ENCODE data around the gene GEMIN4.

The GEMIN4 gene

DNA sequence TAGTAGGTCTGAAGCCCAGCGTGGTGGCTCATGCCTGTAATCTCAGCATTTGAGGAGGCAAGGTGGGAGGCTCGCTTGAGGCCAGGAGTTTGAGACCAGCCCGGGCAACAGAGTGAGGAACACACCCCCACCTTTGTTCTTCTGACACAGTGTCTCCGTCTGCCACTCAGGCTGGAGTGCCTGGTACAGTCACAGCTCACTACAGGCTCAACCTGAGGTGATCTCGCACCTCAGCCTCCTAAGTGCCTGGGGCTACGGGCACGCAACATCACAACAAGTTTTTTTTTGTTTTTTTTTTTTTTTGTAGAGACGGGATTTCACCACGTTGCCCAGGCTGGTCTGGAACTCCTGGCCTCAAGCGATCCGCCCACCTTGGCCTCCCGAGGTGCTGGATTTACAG lies 26.3 kb downstream of the GEMIN4 start:
- Histone ChIP-seq H3K36me3 (ENCODE audit: insufficient read depth, low read length) (no peaks in the 10 kb centered on the region), H2AFZ (ENCODE audit: low read length, unreplicated experiment) (no peak overlapping the region), H3K4me1 (ENCODE audit: control insufficient read depth, insufficient read depth, low read length, unreplicated experiment) (no peaks in the 10 kb centered on the region), H3K27me3 (ENCODE audit: insufficient read depth, low read length) (no peaks in the 10 kb centered on the region), H3K79me2 (ENCODE audit: control insufficient read depth, insufficient read depth, low read length, unreplicated experiment) (no peaks in the 10 kb centered on the region), H3K4me3 (ENCODE audit: low read depth, low read length) (no peak overlapping the region), H3K27ac (ENCODE audit: low read depth, low read length) (no peak overlapping the region)

DNA sequence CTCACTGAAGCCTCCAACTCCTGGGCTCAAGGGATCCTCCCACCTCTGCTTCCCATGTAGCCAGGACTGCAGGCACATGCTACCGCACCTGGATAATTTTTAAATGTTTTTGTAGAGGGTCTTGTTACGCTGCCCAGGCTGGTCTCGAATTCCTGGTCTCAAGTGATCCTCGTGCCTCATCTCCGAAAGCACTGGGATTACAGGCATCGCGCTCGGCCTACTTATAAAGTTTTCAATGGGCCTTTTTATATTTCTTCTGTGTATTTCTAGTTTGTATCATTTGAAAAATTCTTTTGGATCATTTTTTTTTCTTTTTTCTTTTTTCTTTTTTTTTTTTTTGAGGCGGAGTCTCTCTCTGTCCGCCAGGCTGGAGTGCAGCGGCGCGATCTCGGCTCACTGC lies 27.0 kb downstream of the GEMIN4 start:
- no peak overlapping the region for H2AFZ ChIP-seq (ENCODE audit: low read length, unreplicated experiment)
- H3K36me3 ChIP-seq (ENCODE audit: insufficient read depth, low read length) = no peaks in the 10 kb centered on the region
- no peak overlapping the region for H3K27ac ChIP-seq (ENCODE audit: low read depth, low read length)
- H3K4me1 ChIP-seq (ENCODE audit: control insufficient read depth, insufficient read depth, low read length, unreplicated experiment) = no peaks in the 10 kb centered on the region
- no peaks in the 10 kb centered on the region for H3K79me2 ChIP-seq (ENCODE audit: control insufficient read depth, insufficient read depth, low read length, unreplicated experiment)
- no peaks in the 10 kb centered on the region for H3K27me3 ChIP-seq (ENCODE audit: insufficient read depth, low read length)
- H3K4me3 ChIP-seq (ENCODE audit: low read depth, low read length) = no peak overlapping the region

DNA sequence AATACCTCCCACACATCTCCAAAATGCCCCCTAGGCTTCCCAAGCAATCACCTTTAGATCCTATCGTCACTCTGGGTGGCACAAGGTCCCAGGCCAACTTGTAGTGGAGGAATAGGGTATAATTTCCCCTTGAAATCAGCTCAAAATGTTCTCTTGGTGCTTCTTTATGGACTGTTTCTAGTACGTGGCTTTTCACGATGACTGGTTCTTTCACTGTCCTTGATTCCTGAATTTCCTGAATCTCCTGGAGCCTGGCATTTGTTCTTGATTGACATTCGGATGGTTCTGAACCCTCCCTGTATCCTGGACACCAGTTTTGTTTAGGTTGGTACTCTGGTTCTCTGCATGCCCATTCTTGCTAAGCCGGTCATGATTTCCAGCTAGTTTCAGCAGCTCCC lies 30.5 kb downstream of the GEMIN4 start:
- Histone ChIP-seq H3K27ac (ENCODE audit: low read depth, low read length) (no peak overlapping the region), H3K4me3 (ENCODE audit: low read depth, low read length) (no peak overlapping the region), H3K36me3 (ENCODE audit: insufficient read depth, low read length) (no peaks in the 10 kb centered on the region), H3K27me3 (ENCODE audit: insufficient read depth, low read length) (no peaks in the 10 kb centered on the region), H2AFZ (ENCODE audit: low read length, unreplicated experiment) (no peak overlapping the region), H3K79me2 (ENCODE audit: control insufficient read depth, insufficient read depth, low read length, unreplicated experiment) (no peaks in the 10 kb centered on the region), H3K4me1 (ENCODE audit: control insufficient read depth, insufficient read depth, low read length, unreplicated experiment) (peaks cover 2% of the 10 kb centered on the region)

DNA sequence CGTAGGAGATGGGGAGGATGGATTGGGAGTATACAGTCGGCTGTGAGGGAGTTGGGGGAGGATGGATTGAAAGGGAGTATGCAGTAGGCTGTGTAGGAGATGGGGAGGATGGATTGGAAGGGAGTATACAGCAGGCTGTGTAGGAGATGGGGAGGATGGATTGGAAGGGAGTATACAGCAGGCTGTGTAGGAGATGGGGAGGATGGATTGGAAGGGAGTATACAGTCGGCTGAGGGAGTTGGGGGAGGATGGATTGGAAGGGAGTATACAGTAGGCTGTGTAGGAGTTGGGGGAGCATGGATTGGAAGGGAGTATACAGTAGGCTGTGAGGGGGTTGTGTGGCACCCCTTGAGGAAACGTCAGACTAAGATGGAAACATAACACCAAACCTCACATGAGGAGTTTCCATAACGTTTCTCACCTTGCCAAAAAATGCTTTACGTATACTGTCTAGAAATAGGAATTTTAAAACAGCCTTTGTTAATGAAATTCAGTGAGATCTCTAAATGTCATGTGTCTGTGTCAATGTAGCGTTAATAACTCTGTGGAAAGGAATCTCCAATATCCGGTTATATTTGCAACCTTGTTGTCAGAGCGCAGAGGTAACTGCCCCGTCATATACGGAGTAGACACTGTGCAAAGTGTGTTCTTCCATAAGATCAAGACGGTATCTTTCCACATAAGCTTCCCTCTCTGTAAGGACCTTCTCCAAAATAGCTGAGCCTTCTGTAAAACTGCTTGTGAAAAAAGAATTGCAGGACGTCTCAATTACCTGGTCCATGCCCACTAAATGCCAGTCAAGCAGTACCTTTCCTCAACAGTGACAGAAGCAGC lies 31.1 kb downstream of the GEMIN4 start:
- Histone ChIP-seq H3K36me3 (ENCODE audit: insufficient read depth, low read length) (no peaks in the 10 kb centered on the region), H2AFZ (ENCODE audit: low read length, unreplicated experiment) (no peak overlapping the region), H3K4me1 (ENCODE audit: control insufficient read depth, insufficient read depth, low read length, unreplicated experiment) (peaks cover 6% of the 10 kb centered on the region), H3K4me3 (ENCODE audit: low read depth, low read length) (no peak overlapping the region), H3K79me2 (ENCODE audit: control insufficient read depth, insufficient read depth, low read length, unreplicated experiment) (no peaks in the 10 kb centered on the region), H3K27ac (ENCODE audit: low read depth, low read length) (no peak overlapping the region), H3K27me3 (ENCODE audit: insufficient read depth, low read length) (no peaks in the 10 kb centered on the region)

DNA sequence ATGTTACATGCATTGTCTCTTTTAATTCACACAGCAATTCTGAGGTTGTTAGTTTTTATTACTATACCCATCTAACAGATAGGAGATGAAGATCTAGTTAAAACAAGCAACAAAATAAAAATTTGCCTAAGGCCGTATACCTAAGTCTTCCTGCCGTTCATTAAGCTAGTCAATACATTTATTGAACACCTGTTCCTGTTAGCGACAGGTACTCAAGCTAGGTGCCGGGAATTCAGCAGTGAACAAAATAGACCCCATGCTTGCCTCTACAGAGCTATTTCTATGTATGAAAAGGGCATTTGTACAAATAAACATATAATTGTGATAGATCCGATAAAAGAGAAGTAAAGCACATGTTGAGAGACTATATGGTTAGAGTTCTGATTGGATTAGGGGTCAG lies 34.0 kb downstream of the GEMIN4 start:
- Histone ChIP-seq H3K27ac (ENCODE audit: low read depth, low read length) (no peak overlapping the region), H3K4me3 (ENCODE audit: low read depth, low read length) (no peak overlapping the region), H3K27me3 (ENCODE audit: insufficient read depth, low read length) (no peaks in the 10 kb centered on the region), H2AFZ (ENCODE audit: low read length, unreplicated experiment) (no peak overlapping the region), H3K79me2 (ENCODE audit: control insufficient read depth, insufficient read depth, low read length, unreplicated experiment) (peaks cover 19% of the 10 kb centered on the region), H3K36me3 (ENCODE audit: insufficient read depth, low read length) (no peaks in the 10 kb centered on the region), H3K4me1 (ENCODE audit: control insufficient read depth, insufficient read depth, low read length, unreplicated experiment) (peaks cover 13% of the 10 kb centered on the region)

DNA sequence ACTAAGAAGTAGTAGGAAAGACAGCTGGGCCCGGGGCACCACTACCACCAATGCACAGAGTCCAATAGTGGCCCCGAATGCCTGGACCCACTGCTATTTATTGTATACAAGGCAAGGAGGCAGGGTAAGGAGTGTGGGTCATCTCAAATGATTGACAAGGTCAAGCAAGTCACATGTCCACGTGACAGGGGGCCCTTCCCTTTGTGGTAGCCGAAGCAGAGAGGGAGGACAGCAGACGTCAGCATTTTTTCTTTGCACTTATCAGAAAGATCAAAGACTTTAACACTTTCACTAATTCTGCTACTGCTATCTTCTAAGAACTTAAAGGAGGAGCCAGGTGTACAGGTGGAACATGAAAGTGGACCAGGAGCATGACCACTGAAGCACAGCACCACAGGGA lies 43.9 kb downstream of the GEMIN4 start:
- peaks cover 64% of the 10 kb centered on the region for H3K79me2 ChIP-seq (ENCODE audit: control insufficient read depth, insufficient read depth, low read length, unreplicated experiment)
- no peak overlapping the region for H3K4me3 ChIP-seq (ENCODE audit: low read depth, low read length)
- H3K4me1 ChIP-seq (ENCODE audit: control insufficient read depth, insufficient read depth, low read length, unreplicated experiment) = peaks cover 17% of the 10 kb centered on the region
- no peaks in the 10 kb centered on the region for H3K36me3 ChIP-seq (ENCODE audit: insufficient read depth, low read length)
- no peaks in the 10 kb centered on the region for H3K27me3 ChIP-seq (ENCODE audit: insufficient read depth, low read length)
- H3K27ac ChIP-seq (ENCODE audit: low read depth, low read length) = no peak overlapping the region
- no peak overlapping the region for H2AFZ ChIP-seq (ENCODE audit: low read length, unreplicated experiment)

DNA sequence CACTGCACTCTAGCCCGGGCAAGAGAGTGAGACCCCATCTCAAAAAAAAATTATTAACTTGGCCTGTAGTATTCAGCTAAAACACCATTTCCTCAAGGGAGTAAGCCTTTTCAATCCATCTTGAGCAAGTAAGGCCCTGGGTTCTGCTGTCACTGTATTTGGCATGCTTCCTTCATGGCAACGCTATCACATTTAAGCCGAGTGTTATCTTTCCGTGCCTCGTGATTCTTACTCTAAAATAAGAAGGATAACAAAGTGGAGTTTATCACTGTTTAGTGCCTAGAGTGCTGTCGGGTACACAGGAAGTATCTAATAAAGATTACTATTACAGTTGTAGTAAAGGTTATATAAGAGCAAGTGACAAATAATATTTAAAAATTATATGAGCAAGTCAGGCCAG lies 46.2 kb downstream of the GEMIN4 start:
- Histone ChIP-seq H3K36me3 (ENCODE audit: insufficient read depth, low read length) (no peaks in the 10 kb centered on the region), H3K79me2 (ENCODE audit: control insufficient read depth, insufficient read depth, low read length, unreplicated experiment) (peaks cover 46% of the 10 kb centered on the region), H3K27me3 (ENCODE audit: insufficient read depth, low read length) (no peaks in the 10 kb centered on the region), H3K4me3 (ENCODE audit: low read depth, low read length) (no peak overlapping the region), H2AFZ (ENCODE audit: low read length, unreplicated experiment) (no peak overlapping the region), H3K27ac (ENCODE audit: low read depth, low read length) (no peak overlapping the region), H3K4me1 (ENCODE audit: control insufficient read depth, insufficient read depth, low read length, unreplicated experiment) (peaks cover 13% of the 10 kb centered on the region)

DNA sequence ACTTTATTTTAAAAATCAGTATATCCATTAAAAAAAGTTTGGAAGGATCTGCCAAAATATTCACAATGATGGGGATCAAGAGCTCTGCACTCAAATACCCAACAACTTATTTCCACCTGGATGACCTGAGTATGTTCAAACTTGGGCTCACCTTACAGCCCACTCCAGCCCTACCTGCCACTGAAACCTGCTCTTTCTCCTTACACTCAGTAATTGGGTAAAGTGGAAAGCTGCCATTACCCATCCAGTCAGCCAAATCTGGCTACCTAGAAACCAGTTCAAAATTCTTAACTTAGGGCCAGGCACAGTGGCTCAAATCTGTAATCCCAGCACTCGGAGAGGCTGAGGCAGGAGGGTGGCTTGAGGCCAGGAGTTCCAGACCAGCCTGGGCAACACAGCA lies 47.1 kb downstream of the GEMIN4 start:
- Histone ChIP-seq H3K4me3 (ENCODE audit: low read depth, low read length) (no peak overlapping the region), H3K36me3 (ENCODE audit: insufficient read depth, low read length) (no peaks in the 10 kb centered on the region), H3K79me2 (ENCODE audit: control insufficient read depth, insufficient read depth, low read length, unreplicated experiment) (peaks cover 43% of the 10 kb centered on the region), H3K27me3 (ENCODE audit: insufficient read depth, low read length) (no peaks in the 10 kb centered on the region), H2AFZ (ENCODE audit: low read length, unreplicated experiment) (no peak overlapping the region), H3K4me1 (ENCODE audit: control insufficient read depth, insufficient read depth, low read length, unreplicated experiment) (peaks cover 13% of the 10 kb centered on the region), H3K27ac (ENCODE audit: low read depth, low read length) (no peak overlapping the region)

DNA sequence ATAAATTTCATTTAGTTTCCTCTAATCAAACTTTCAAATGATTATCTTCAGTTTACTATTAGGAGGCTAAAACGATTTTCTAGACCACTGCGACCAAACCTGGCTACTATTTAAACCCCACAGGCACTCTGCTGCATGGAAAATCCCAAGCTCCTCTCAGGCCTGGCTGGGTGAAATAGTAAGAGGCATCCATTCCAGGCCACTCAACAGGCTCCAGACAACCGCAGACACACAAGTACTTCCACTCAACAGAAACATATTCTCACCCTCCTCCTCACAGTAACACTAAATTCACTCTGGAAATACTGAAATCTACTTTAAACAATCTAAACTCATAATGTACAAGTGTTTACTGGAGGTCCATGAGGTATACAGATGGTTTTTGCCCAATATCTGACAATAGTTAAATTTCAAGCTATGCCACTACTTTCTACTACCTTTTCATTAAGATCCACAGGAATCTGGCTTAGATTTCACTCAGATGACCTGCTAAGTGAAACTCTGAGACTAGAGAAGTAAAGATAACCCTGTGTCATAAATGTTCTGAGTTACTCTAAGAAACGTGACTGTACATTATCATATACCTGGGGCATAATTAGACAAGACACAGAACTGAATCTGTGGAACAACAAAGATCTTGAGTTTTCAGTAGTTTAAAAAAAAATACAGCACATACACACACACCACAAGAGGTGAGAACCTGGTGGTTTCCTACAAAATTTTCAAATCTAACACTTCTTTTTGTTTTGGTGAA lies 47.8 kb downstream of the GEMIN4 start:
- Histone ChIP-seq H3K4me1 (ENCODE audit: control insufficient read depth, insufficient read depth, low read length, unreplicated experiment) (peaks cover 13% of the 10 kb centered on the region), H3K36me3 (ENCODE audit: insufficient read depth, low read length) (no peaks in the 10 kb centered on the region), H2AFZ (ENCODE audit: low read length, unreplicated experiment) (no peak overlapping the region), H3K27me3 (ENCODE audit: insufficient read depth, low read length) (no peaks in the 10 kb centered on the region), H3K4me3 (ENCODE audit: low read depth, low read length) (no peak overlapping the region), H3K27ac (ENCODE audit: low read depth, low read length) (no peak overlapping the region), H3K79me2 (ENCODE audit: control insufficient read depth, insufficient read depth, low read length, unreplicated experiment) (peaks cover 46% of the 10 kb centered on the region)

DNA sequence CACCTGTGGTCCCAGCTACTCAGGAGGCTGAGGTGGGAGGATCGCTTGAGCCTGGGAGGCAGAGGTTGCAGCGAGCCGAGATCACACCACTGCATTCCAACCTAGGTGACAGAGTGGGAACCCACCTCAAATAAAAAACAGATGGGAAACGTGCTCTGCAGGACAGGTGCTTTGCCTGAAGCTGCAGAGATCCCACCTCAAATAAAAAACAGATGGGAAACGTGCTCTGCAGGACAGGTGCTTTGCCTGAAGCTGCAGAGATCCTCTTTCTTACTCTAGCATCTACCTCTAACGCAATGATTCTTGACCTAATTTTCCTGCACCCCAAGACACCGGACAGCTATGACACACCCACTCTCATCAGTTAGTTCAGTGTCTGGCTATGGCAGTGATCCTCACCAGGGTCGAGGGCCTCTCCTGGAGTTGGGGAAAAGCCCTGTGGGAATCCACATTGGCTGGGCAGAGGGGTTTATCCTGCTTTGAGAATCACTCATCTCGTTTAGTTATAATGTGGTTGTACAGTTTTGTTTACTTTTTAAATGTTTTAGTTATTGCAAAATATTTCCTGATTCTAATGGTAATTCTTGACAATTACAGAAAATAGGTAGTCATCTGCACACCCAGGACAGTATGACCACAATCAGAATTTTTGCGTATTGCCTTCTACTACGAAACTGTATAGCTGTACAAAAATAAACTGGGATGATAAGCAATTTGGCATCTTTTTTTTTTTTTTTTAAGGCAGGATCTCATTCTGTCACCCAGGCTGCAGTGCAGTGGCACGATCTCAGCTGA lies 48.8 kb downstream of the GEMIN4 start:
- no peak overlapping the region for H2AFZ ChIP-seq (ENCODE audit: low read length, unreplicated experiment)
- no peaks in the 10 kb centered on the region for H3K36me3 ChIP-seq (ENCODE audit: insufficient read depth, low read length)
- no peaks in the 10 kb centered on the region for H3K27me3 ChIP-seq (ENCODE audit: insufficient read depth, low read length)
- peaks cover 13% of the 10 kb centered on the region for H3K4me1 ChIP-seq (ENCODE audit: control insufficient read depth, insufficient read depth, low read length, unreplicated experiment)
- peaks cover 41% of the 10 kb centered on the region for H3K79me2 ChIP-seq (ENCODE audit: control insufficient read depth, insufficient read depth, low read length, unreplicated experiment)
- no peak overlapping the region for H3K4me3 ChIP-seq (ENCODE audit: low read depth, low read length)
- no peak overlapping the region for H3K27ac ChIP-seq (ENCODE audit: low read depth, low read length)

Data from ACC112 (cell line).